ENCODE results near the gene OBSCN. TPM values are rescaled to one million over a fixed set of nuclear protein-coding genes. Genes with fewer than 3 reads are reported as not detected.

The OBSCN gene
- total RNA-seq, 2 donors from 2014 or later, result 14.5 to 34.9 TPM

DNA sequence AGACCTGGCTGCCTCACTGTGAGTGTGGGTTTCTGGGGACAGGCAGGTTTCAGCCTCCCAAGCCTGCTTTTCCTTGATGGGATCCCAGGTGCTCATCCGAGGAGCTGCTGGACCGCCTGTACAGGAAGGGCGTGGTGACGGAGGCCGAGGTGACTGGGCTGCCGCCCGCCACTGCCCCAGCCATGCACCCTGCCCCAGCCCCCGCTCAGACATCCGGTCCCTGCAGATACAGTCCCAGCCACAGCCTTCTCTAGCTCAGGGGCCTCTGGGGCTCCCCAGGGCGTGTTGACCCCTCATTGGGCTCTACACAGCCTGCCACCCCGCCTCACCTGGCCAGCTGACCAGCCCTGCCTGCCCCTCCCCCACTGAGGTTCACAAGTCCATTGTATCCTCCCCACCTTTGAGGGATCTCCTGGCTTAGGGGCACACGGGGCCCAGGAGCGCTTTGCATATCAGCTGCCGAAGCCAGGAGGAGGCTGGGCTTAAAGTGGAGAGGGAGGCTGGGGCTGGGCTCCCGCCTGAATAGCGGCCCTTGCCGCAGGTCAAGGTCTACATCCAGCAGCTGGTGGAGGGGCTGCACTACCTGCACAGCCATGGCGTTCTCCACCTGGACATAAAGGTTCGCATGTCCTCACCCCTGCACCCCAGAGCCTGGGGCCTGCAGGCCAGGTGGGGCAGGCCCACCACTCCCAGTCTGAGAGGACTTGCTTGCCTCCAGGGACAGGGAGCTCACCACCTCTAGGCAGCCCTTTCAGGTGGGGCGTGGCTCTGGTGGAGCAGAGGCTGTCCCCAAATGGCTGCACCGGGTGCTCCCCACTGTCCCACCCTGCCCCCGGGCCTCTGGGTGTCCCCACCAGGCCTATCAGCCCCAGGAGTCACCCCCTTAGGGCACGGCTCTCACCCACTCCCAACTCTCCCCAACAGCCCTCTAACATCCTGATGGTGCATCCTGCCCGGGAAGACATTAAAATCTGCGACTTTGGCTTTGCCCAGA is 160.3 kb downstream of the OBSCN start:
- H3K36me3 ChIP-seq (replicated peaks in 1 of 2; ENCODE audit: insufficient read depth in 1 of 2, low read depth in 2 of 2), result no peaks in the 10 kb centered on the region
- intact Hi-C loops (cut with DNase I), result no loop called here
- H3K4me3 ChIP-seq, result no peak overlapping the region
- peaks cover 4% of the 10 kb centered on the region for H3K4me1 ChIP-seq
- 44 to 51% methylated on average over 9 to 25 of the region's 25 CpGs for WGBS, 2 donors
- no peaks in the 10 kb centered on the region for H3K27me3 ChIP-seq
- DNase-seq (peak in 2 of 4 donors; percentile 14 to 18), ATAC-seq (no peak)
- no peaks in the 10 kb centered on the region for H3K9me3 ChIP-seq
- no peak overlapping the region for H3K27ac ChIP-seq
- TF ChIP-seq, protein P1, sequence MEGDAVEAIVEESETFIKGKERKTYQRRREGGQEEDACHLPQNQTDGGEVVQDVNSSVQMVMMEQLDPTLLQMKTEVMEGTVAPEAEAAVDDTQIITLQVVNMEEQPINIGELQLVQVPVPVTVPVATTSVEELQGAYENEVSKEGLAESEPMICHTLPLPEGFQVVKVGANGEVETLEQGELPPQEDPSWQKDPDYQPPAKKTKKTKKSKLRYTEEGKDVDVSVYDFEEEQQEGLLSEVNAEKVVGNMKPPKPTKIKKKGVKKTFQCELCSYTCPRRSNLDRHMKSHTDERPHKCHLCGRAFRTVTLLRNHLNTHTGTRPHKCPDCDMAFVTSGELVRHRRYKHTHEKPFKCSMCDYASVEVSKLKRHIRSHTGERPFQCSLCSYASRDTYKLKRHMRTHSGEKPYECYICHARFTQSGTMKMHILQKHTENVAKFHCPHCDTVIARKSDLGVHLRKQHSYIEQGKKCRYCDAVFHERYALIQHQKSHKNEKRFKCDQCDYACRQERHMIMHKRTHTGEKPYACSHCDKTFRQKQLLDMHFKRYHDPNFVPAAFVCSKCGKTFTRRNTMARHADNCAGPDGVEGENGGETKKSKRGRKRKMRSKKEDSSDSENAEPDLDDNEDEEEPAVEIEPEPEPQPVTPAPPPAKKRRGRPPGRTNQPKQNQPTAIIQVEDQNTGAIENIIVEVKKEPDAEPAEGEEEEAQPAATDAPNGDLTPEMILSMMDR (IDR thresholded peaks at IDR 0.05), result no peak
- TF ChIP-seq POLR2A (IDR thresholded peaks at IDR 0.05), result no peak

GRCh38 chr1:228368801-228369607 is 161.2 kb downstream of the OBSCN start:
- ATAC-seq, result no peak
- intact Hi-C loops (cut with DNase I), result no loop called here

GRCh38 chr1:228369608-228370438 is 162.0 kb downstream of the OBSCN start:
- Histone ChIP-seq H3K27ac (no peak overlapping the region), H3K4me3 (no peak overlapping the region), H3K9me3 (no peaks in the 10 kb centered on the region), H3K27me3 (no peaks in the 10 kb centered on the region), H3K36me3 (replicated peaks in 1 of 2; ENCODE audit: insufficient read depth in 1 of 2, low read depth in 2 of 2) (no peaks in the 10 kb centered on the region), H3K4me1 (peaks cover 4% of the 10 kb centered on the region)
- WGBS, 2 donors, result 84 to 91% methylated on average over 5 to 18 of the region's 18 CpGs
- intact Hi-C loops (cut with DNase I), result no loop called here
- ATAC-seq (no peak), DNase-seq (peak in 1 of 4 donors; percentile 8)
- TF ChIP-seq POLR2A (IDR thresholded peaks at IDR 0.05), result no peak
- TF ChIP-seq, protein P1 (IDR thresholded peaks at IDR 0.05), result no peak

More at GRCh38 chr1:228368801-228369607, 161.2 kb downstream of the OBSCN start:
- Histone ChIP-seq H3K4me1 (peaks cover 4% of the 10 kb centered on the region), H3K27me3 (no peaks in the 10 kb centered on the region), H3K36me3 (replicated peaks in 1 of 2; ENCODE audit: insufficient read depth in 1 of 2, low read depth in 2 of 2) (no peaks in the 10 kb centered on the region), H3K9me3 (no peaks in the 10 kb centered on the region), H3K4me3 (no peak overlapping the region), H3K27ac (no peak overlapping the region)
- TF ChIP-seq, protein P1 (IDR thresholded peaks at IDR 0.05), result no peak
- no peak for TF ChIP-seq POLR2A (IDR thresholded peaks at IDR 0.05)
- 63 to 78% methylated on average over 8 to 15 of the region's 15 CpGs for WGBS, 2 donors
- peak in 1 of 4 donors; percentile 11 for DNase-seq

- no peak for ATAC-seq
- H3K27me3 ChIP-seq, result no peaks in the 10 kb centered on the region
- H3K9me3 ChIP-seq, result no peaks in the 10 kb centered on the region
- TF ChIP-seq, protein P1 (IDR thresholded peaks at IDR 0.05), result no peak
- no peak for TF ChIP-seq POLR2A (IDR thresholded peaks at IDR 0.05)
- intact Hi-C loops (cut with DNase I), result no loop called here
- no peak overlapping the region for H3K27ac ChIP-seq
- H3K36me3 ChIP-seq (replicated peaks in 1 of 2; ENCODE audit: insufficient read depth in 1 of 2, low read depth in 2 of 2), result no peaks in the 10 kb centered on the region
- WGBS, 2 donors, result 85% methylated on average over 10 of the region's 10 CpGs; no CpG with 5 or more reads in 1 of the 2 donors
- H3K4me1 ChIP-seq, result peaks cover 4% of the 10 kb centered on the region
- DNase-seq, result peak in 1 of 4 donors; percentile 9
- H3K4me3 ChIP-seq, result no peak overlapping the region
Observed at GRCh38 chr1:228370439-228370940, 162.6 kb downstream of the OBSCN start.
